ENCODE data around the gene CREB5.

The CREB5 gene

GRCh38 chr7:28433699-28434219, 21.4 kb downstream of the CREB5 start:
- DNase-seq = no peak
- H3K4me1 ChIP-seq (ENCODE audit: insufficient read depth, low read length) = no peaks in the 10 kb centered on the region

GRCh38 chr7:28434510-28434909, 22.2 kb downstream of the CREB5 start:
- no peak for DNase-seq
- Histone ChIP-seq H3K9me3 (ENCODE audit: insufficient read depth, low read length, severe bottlenecking) (no peaks in the 10 kb centered on the region), H3K79me2 (ENCODE audit: insufficient read depth, low read length) (no peaks in the 10 kb centered on the region), H3K27ac (ENCODE audit: low read length) (no peak overlapping the region), H3K9ac (ENCODE audit: low read depth, low read length) (no peak overlapping the region), H3K36me3 (ENCODE audit: insufficient read depth, low read length) (no peaks in the 10 kb centered on the region), H3K27me3 (ENCODE audit: insufficient read depth, low read length, poor library complexity) (peaks cover 27% of the 10 kb centered on the region), H3K4me1 (ENCODE audit: insufficient read depth, low read length) (no peaks in the 10 kb centered on the region), H3K4me2 (ENCODE audit: insufficient read depth, low read length) (no peak overlapping the region), H2AFZ (ENCODE audit: low read depth, low read length) (no peak overlapping the region), H3K4me3 (ENCODE audit: low read depth in 1 of 2, low read length in 2 of 2) (no peak overlapping the region), H4K20me1 (ENCODE audit: insufficient read depth, low read length) (no peaks in the 10 kb centered on the region)
- ATAC-seq (ENCODE audit: insufficient read depth, low read depth) = no peak
- TF ChIP-seq EZH2 (IDR thresholded peaks at IDR 0.05; ENCODE audit: borderline replicate concordance, low read depth, low read length, severe bottlenecking) (no peak), CTCF (IDR thresholded peaks at IDR 0.05; ENCODE audit: borderline replicate concordance, extremely low read depth, low read length, poor library complexity, severe bottlenecking) (no peak)

More at GRCh38 chr7:28433699-28434219, 21.4 kb downstream of the CREB5 start:
- TF ChIP-seq CTCF (IDR thresholded peaks at IDR 0.05; ENCODE audit: borderline replicate concordance, extremely low read depth, low read length, poor library complexity, severe bottlenecking) (no peak), EZH2 (IDR thresholded peaks at IDR 0.05; ENCODE audit: borderline replicate concordance, low read depth, low read length, severe bottlenecking) (no peak)
- H3K27ac ChIP-seq (ENCODE audit: low read length) = no peak overlapping the region
- no peaks in the 10 kb centered on the region for H3K9me3 ChIP-seq (ENCODE audit: insufficient read depth, low read length, severe bottlenecking)
- H3K79me2 ChIP-seq (ENCODE audit: insufficient read depth, low read length) = no peaks in the 10 kb centered on the region
- no peak overlapping the region for H3K9ac ChIP-seq (ENCODE audit: low read depth, low read length)
- H3K27me3 ChIP-seq (ENCODE audit: insufficient read depth, low read length, poor library complexity) = peaks cover 25% of the 10 kb centered on the region
- no peak for ATAC-seq (ENCODE audit: insufficient read depth, low read depth)
- H3K36me3 ChIP-seq (ENCODE audit: insufficient read depth, low read length) = no peaks in the 10 kb centered on the region
- no peak overlapping the region for H3K4me2 ChIP-seq (ENCODE audit: insufficient read depth, low read length)
- H3K4me3 ChIP-seq (ENCODE audit: low read depth in 1 of 2, low read length in 2 of 2) = no peak overlapping the region
- H2AFZ ChIP-seq (ENCODE audit: low read depth, low read length) = no peak overlapping the region
- no peaks in the 10 kb centered on the region for H4K20me1 ChIP-seq (ENCODE audit: insufficient read depth, low read length)

GRCh38 chr7:28435152-28435551, 22.8 kb downstream of the CREB5 start:
- H3K4me1 ChIP-seq (ENCODE audit: insufficient read depth, low read length) = no peaks in the 10 kb centered on the region
- H3K4me2 ChIP-seq (ENCODE audit: insufficient read depth, low read length) = no peak overlapping the region
- H2AFZ ChIP-seq (ENCODE audit: low read depth, low read length) = no peak overlapping the region
- ATAC-seq (ENCODE audit: insufficient read depth, low read depth) (no peak), DNase-seq (no peak)
- no peaks in the 10 kb centered on the region for H3K36me3 ChIP-seq (ENCODE audit: insufficient read depth, low read length)
- peaks cover 24% of the 10 kb centered on the region for H3K27me3 ChIP-seq (ENCODE audit: insufficient read depth, low read length, poor library complexity)
- H3K9me3 ChIP-seq (ENCODE audit: insufficient read depth, low read length, severe bottlenecking) = no peaks in the 10 kb centered on the region
- TF ChIP-seq EZH2 (IDR thresholded peaks at IDR 0.05; ENCODE audit: borderline replicate concordance, low read depth, low read length, severe bottlenecking) = no peak
- TF ChIP-seq CTCF (IDR thresholded peaks at IDR 0.05; ENCODE audit: borderline replicate concordance, extremely low read depth, low read length, poor library complexity, severe bottlenecking) = no peak
- no peaks in the 10 kb centered on the region for H4K20me1 ChIP-seq (ENCODE audit: insufficient read depth, low read length)
- no peak overlapping the region for H3K9ac ChIP-seq (ENCODE audit: low read depth, low read length)
- no peak overlapping the region for H3K4me3 ChIP-seq (ENCODE audit: low read depth in 1 of 2, low read length in 2 of 2)
- H3K79me2 ChIP-seq (ENCODE audit: insufficient read depth, low read length) = no peaks in the 10 kb centered on the region
- no peak overlapping the region for H3K27ac ChIP-seq (ENCODE audit: low read length)

All from DND-41 (cell line).